Erythroblast (primary cell): ENCODE data around the gene TENM3.

Experiments used
- GATA1 ChIP-seq: IDR thresholded peaks from 2 replicates; pipeline ENCODE4 v1.6.1; 2011; ENCODE audit warnings: low read depth, mild to moderate bottlenecking, control low read depth, low read length, moderate library complexity
- POLR2A ChIP-seq: IDR thresholded peaks from 2 replicates; pipeline ENCODE4 v1.6.1; 2011; ENCODE audit warnings: mild to moderate bottlenecking, low read length

GRCh38 chr4:182413550-182413949 lies 170.3 kb downstream of the TENM3 start:
- TF ChIP-seq POLR2A, result no peak
- TF ChIP-seq GATA1, result no peak
